D721Med (cell line): ENCODE results near the gene JDP2.
"Not testable (repeated sequence)": the region's sequence is repeated elsewhere in the genome, so short reads cannot be mapped to it uniquely, and the experiment has no call there.

ENCODE experiments used
- DNase-seq: peaks from one replicate; pipeline ENCODE4 v3.0.0; 2011; ENCODE audit warnings: low spot score; ENCODE audit not compliant: insufficient read length
- FAIRE-seq: peaks from 2 replicates; lab custom pipeline; 2011; peaks lifted over from hg19 to GRCh38; lab: Jason Lieb, UNC
- TF ChIP-seq, protein P1 (sequence below): IDR thresholded peaks from 2 replicates; pipeline ENCODE4 v1.5.1; 2012; ENCODE audit warnings: mild to moderate bottlenecking, control low read depth; ENCODE audit not compliant: insufficient read depth; ENCODE audit errors: missing control alignments

Gene JDP2

DNA sequence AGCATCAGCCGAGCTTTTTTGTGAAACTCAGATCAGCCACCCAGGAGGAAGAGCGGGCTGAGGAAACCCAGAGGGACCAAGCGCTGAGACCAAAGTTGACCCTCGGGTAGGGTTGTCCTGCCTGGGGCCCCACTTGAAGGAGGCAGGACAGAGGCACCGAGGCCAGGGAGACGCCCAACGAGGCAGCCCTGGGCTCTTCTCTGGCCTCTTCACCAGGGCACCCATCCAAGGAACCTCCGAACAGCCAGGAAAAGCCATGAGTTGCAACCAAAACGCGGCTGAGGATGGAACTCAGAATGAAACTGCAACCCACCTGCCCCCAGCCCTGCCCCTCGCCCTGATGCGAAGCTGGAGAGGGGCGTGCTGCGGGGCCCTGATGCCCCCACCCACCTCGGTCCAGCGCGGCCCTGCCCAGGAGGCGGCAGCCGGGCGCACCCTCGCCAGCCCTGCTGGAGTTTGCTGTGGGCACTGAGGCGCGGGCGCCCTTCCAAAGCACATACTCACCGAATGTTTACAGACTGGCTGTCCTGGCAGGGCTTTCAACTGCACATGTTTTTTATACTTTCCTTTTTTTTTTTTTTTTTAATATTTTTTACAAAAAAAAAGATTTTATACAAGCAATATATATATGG lies 41.9 kb downstream of the JDP2 start:
- FAIRE-seq (no peak), DNase-seq (no peak)
- TF ChIP-seq, protein P1, sequence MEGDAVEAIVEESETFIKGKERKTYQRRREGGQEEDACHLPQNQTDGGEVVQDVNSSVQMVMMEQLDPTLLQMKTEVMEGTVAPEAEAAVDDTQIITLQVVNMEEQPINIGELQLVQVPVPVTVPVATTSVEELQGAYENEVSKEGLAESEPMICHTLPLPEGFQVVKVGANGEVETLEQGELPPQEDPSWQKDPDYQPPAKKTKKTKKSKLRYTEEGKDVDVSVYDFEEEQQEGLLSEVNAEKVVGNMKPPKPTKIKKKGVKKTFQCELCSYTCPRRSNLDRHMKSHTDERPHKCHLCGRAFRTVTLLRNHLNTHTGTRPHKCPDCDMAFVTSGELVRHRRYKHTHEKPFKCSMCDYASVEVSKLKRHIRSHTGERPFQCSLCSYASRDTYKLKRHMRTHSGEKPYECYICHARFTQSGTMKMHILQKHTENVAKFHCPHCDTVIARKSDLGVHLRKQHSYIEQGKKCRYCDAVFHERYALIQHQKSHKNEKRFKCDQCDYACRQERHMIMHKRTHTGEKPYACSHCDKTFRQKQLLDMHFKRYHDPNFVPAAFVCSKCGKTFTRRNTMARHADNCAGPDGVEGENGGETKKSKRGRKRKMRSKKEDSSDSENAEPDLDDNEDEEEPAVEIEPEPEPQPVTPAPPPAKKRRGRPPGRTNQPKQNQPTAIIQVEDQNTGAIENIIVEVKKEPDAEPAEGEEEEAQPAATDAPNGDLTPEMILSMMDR = no peak

DNA sequence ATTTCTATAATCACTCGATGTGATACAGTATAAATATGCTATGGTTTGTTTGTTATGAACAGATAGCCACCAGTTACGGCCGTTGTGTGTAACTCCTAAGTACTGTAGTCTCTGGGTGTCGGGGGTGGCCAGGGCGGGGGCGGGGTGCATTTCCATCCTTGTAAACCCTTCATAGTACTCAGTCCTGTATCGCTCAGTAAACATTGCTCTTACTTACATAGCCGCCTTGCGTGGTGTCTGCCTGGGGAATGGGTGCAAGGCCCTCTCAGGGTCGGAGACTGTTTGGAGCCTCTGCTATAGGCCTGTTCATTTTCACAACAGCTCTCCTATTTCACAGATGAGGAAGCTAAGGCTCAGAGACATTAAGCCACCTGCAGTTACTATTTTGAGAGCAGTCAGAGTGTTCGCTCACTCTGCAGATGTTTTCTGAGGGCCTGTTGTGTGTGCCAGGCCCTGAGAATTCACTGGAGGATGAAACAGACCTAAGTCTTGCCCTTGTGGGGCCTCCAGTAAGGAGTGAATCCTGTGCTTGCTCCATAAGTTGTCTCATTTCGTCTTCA lies 42.5 kb downstream of the JDP2 start:
- no peak for FAIRE-seq

DNA sequence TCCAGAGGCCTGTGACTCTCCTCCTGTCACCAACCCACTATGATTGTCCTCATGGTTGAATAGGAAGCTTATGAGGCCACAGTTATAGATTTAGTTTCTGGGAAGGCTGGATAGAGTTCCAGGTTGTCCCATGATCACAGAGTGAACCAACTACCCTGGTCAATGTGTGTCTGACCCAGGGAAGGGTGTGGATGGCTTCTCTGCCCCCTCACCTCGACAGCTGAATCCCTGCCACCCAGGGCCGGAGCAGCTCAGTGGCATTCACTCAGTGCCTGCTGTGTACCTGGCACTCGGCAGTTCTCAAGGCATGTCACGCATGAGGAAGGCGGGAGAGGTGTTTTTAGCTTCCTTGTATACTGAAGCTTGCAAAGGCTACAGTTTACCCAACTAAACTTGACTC lies 43.2 kb downstream of the JDP2 start:
- TF ChIP-seq, protein P1 = no peak
- DNase-seq (no peak), FAIRE-seq (no peak)

More for the DNA sequence above, 42.5 kb downstream of the JDP2 start:
- DNase-seq = no peak
- TF ChIP-seq, protein P1 = no peak

DNA sequence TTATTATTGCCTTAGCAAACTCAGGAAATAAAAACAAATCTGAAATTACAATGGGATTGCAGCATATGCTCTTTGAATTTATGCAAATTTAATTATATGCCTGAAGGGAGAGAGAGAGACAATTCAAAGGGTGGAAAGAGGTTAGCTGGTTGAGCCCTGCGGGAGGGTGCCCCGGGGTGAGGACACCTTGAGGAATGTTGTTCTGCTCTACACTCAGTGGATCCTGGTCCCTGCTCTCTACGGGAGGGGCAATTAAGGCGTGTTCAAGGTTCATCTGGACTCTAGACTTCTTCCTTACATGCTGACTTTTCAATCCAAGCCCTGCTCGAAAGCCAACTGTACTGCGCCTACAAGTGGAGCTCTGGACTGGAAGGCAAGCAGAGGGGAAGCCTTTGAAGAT lies 46.3 kb downstream of the JDP2 start:
- not testable (repeated sequence) for FAIRE-seq, DNase-seq

DNA sequence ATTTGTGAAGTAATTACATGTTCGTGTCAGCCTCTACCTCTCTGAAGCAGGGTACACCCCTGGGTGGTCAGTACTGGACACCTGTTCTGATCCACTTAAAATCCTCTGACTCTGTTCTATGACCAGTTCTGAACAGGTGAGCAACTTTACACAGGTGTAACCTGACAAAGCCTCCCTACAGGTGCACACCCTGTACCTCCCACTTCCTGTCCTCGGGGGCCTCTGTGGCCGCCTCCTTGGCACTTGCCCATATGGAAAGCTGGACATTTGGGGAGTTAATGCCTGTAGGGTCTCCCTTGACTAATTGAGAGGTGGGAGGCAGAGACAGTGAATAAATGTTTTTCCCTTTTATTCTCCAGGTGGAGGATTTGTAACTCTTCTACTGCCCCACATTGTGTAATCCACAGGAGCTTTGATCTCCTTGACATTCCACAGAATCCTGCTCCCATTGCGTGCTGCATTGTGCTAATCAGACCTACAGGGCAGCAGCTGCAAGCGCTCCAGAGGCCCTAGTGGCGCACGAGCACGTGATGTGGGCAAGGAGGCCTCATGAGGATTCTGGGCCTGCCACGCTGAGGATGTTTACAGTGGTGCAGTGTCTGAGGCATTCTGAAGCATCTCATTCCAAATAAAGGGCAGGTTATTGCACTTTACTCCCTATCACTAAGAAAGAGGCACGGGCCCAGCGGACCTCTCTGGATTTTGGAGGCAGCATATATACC lies 48.6 kb downstream of the JDP2 start:
- TF ChIP-seq, protein P1 = no peak
- FAIRE-seq = no peak
- no peak for DNase-seq

DNA sequence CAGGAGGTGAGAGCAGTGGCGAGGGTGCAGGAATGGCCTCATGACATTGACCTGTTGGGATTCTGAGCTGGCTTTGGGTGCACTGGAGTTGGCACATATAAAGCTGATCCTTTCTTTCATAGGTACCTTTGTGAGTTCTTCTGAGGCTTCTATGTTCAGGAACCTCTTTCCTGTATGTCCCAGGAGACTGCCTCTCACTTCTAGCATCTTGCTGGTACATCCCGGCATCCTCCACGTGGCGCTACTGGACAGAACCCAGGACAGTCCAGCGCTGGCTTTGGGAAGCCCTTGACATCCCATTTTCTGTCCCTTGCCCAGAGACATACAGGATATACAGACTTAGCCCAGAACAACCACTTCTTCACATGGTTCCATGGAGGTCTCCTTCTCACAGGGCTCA lies 50.1 kb downstream of the JDP2 start:
- TF ChIP-seq, protein P1 = no peak
- DNase-seq (no peak), FAIRE-seq (no peak)

DNA sequence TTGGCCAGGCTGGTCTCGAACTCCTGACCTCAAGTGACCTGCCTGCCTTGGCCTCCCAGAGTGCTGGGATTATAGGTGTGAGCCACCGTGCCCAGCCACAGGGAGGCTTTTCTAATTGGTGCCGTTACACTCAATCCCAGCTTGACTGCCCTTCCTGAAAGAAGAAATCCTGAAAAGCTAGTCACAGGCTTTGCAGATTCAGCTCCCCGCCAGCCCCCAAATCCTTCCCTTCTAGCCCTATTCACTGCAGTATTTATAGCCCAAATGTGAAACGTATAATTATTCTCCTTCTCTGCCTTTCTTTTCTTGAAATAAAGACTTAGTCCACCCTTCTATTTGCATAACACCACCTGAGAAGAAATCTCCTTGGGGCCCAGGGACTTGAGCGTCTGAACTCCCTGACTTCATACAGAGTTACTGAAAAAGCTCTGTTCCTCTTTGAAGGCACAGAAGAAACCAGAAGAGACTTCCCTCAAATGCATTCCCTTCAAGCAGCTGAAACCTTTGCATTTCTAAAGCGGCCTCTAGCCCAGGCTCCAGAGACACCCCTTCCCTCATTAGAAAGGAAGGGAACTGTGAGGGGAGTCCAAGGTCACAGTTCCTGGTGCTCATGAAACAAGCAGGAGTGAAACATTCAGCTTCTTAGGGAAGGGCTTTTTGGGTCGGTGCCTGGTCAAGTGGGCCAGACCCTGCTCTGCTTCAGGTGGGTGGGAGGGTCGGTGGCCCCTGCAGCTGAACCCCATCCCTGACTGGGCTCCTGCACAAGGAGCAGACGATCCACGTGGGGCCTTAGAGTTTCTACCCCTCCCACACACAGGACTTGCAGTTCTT lies 52.2 kb downstream of the JDP2 start:
- DNase-seq (no peak), FAIRE-seq (no peak)
- TF ChIP-seq, protein P1 = no peak
